NCI-H446 treated with DMSO at 0.1 percent for 48 hours (cell line): ENCODE data around the gene MYH15.

Experiments
- DNase-seq: peaks from one replicate; lab custom pipeline; 2025; lab: John Stamatoyannopoulos, UW

The MYH15 gene

DNA sequence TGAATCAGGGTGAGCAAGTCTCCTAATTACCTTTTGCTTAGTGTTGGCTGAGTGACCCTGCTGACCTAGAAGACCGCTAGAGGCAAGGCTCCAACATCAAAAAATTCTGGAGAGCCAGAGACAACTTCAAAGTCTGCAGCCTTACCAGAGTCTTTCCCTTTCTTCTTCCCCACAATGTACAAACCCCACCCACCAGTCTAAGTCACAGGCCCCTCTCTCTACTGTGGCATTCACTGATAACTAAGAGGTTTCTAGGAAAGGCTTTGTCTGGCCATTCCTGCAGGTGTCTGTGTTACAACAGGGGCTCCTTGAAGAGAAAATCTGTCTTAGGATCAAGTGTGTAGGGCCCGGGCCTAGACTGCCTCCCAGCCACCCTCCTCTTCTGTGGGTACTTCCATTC, 525 bp downstream of the MYH15 start:
- no peak for DNase-seq

DNA sequence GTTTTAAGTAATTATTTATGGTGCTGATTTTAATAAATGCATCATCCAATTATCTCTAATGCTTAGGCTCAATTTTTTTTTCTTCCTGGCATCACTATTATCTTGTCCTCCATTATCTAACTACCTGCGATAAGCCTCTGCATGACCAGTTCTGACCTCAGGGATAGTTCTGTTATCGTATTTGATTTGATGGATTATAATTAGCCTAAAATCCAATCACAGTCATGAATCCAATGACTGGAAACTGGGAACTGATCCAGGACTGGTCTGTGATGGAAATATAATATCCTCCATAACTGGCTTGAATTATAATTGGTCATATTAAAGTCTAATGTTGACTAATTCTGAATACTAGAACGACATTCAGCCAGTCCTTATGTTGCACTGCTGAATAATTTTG, 1.1 kb downstream of the MYH15 start:
- peak; percentile 3 for DNase-seq

DNA sequence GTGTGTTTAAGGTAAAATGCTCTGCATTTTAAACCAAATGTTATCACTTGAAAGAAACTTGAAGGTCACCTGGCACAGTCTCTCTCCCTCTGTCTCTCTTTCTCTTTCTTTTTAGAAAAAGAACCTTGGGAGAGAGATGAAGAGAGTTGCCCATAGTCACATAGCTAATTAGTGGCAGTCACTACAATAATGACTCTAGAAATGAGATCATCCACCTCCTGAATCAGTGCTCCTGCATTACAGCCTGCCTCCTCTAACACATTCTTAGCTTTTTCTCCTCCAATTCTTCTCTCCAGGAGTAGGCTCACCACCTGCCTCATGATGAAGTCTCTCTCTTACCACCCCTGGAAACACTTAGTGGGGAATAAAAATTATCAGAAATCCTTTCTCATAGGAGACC, 2.5 kb downstream of the MYH15 start:
- no peak for DNase-seq

DNA sequence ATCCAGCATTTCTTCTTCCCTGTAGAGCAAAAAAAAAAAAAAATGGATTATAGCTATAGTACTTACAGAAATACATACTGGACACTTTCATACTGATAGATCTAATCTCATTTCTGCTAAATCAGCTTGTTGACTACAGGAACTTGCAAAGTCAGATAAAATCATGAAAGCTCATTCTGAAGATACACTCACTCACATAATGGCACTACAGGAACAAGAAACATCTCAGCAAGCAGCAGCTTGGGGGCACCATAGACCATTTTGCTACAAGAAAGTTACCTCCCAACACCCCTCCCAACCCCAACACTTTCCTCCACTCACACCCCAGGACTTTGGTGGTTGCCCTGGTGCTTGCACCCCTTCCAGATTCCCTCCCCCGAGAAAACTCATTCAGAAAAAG, 4.6 kb downstream of the MYH15 start:
- DNase-seq, result no peak

DNA sequence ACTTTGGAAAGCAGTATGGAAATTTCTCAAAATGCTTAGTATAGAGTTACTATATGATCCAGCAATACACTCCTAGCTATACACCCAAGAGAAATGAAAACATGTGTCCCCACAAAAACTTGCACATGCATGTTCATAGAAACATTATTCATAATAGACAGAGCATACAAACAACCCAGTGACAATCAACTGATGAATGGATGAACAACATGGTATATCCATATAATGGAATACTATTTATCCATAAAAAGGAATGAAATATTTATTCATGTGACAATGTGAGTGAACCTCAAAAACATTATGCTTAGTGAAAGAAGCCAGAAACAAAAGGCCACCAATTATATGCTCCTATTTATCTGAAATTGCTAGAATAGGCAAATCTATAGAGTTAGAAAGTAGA, 6.7 kb downstream of the MYH15 start:
- DNase-seq, result no peak

DNA sequence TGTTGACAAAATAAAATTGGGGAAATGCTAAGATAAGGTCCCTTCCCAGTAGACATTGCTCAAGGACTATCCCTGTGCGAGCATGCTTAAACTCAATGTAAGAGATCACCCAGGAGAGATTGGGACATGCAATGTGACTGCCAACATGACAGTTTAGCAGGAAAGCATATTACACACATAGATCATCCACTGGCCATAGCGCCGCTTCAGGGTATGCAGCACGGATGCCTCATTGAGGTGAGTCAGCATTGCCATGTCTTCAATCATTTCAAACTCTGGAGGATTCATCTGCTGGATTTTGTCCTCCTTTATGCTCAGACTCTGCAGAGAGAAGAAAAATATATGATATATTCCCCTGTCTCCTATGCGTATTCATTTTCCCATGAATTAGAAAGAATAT, 8.9 kb downstream of the MYH15 start:
- DNase-seq, result no peak

DNA sequence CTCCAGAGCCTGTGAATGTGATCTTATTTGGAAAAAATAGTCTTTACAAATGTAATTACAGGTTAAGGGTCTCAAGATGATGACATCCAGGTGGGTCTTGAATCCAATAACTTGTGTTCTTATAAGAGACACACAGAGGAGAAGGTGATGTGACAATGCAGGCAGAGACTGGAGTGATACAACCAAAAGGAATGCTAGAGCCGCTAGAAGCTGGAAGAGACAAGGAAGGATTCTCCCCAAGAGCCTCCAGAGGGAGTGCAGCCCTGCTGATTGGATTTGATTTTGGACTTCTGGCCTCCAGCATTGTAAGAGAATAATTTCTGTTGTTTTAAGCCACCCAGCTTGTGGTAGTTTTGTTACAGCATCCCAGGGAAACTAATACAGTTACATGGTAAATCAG, 9.7 kb downstream of the MYH15 start:
- no peak for DNase-seq

DNA sequence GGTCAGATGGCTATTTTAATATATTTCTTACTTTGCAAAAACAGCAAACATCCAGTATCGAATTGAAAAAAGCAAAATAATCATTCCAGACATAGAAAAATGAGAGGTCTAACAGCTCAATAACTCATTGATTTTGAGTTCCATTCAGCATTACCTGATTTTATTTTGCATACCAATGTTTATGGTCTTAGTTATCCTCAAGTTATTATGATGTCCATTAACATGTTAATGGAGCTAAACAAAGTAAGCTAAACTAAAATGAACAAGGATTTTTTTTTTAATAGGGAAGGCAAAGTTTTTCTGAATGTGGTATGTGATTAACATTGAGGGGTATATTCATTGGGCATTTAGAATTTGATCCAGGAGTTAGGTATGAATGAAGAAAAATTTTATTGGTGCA, 13.1 kb downstream of the MYH15 start:
- DNase-seq, result no peak

DNA sequence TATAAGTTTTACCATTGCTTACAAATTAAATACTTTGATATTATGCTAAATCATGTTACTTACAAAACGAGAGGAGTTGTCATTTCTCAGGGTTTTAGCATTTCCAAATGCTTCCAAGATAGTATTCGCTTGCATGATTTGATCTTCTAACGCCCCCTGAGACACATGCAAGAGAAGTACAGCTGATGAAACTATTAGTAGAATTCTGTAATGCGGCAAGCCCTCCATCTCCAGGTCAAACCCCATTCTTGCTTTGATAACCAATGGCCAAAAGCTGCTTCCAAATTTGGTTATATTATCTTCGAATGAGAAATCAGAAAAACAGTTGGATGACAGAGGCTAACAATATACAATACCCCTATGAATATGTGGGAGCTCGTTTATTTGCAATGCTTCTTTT, 14.7 kb downstream of the MYH15 start:
- DNase-seq, result no peak

DNA sequence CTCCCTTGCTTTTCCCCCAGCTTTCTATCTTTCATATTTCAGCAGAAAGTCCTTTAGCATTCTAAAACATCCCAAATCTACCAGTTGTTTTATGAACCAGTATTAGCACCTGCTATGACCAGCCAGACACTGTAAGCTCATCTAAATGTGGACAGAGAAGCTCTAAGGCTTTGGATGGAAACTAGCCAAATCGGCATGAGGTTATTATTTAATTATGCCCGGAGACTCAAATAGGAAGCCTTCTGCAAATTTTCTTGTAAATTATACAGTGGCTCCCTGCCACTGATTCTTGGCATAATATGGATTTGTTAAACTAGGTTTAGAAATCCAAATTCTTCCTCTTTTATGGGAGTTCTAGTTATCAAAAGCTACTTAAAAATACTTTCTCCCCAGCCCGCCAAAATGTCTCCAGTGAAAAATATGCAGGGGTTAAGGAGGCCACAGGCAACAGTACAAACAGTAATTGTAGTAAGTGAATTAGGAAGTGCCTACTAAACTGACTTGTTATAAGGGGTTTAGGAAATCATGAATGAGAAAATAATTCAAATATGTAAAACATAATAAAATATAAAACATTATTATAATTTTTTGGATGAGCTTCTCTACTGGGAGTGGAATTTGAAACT, 15.4 kb downstream of the MYH15 start:
- DNase-seq, result peak; percentile 80

DNA sequence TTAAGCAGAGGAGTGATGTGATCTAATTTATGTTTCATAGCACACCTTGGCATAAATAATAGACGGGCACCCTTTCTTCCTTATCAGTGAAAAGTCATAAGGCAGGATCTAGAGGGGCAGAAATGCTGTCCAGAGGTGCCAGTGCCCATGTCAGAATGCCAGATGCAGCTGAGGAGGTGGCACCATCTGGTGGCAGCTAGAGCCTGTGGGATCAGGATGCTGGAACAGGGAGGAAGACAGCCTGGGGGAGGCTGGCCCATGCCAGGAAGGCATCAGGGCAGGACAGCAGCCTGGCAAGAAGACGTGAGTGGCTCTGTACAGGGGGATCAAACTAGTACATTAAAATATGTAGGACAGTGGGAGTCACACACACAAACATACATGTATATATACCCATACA, 16.5 kb downstream of the MYH15 start:
- peak; percentile 16 for DNase-seq

DNA sequence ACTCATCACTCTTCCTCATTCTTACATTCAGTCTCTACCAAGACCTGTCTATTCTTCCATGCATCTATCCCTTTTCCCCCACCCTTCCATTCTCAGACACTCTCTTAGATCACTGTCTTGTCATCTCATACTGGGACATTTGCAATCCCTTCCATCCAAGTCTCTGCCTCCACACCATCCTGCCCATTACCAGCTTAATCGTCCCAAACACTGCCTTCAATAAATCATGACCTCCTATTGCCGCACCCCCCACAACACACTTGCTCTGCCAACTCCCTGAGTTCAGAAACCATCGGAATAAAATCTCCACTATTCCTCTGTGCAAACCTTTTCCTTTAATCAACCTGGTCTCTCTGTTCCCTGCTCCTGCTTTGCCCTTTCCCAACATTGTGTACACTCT, 18.9 kb downstream of the MYH15 start:
- DNase-seq, result no peak

DNA sequence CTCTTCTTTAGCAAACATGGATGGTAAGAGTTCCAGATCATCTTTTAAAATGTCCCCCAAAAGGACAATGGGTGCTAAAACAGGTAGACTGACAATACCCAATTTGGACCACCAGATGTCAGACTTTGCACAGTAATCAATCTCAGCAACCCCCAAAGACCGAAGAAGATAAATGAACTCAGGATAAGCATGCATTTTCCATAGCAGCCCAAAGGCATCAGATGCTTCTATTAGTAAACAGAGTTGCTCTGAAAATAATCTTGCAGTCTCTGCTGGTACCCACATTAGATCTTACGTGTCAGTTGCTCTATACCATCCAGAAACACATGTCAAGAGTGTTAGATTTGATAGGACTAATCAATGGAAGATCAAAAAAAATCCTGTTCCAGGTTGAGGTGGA, 20.6 kb downstream of the MYH15 start:
- DNase-seq, result peak; percentile 36

DNA sequence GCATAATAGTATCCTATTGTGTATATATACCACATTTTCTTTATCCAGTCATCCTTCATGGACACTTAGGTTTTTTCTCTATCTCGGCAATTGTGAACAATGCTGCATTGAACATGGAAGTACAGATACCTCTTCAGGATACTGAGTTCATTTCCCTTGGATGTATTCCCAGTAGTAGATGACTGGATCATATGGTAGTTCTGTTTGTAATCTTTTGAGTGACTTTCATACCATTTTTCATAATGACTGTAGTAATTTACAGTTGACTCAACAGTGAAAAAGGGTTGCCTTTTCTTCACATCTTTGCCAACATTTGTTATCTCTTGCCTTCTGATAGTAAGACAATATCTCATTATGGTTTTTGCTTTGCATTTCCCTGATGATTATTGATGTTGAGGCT, 21.8 kb downstream of the MYH15 start:
- DNase-seq, result no peak

DNA sequence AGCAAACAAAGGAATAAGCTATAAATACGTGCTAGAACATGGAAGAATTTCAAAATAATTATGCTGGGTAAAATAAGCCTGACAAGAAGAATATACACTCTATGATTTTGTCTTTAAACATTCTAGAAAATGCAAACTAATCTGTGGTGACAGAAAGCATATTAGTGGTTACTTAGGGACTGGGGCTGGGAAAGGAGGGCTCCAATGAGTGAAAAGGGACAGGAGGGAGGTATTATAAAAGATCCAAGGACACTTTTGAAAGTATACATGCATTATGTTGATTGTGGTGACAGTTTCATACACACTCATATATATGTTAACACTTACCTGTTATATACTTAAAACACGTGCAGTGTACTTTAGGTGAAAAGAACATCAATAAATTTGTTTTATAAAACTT, 23.0 kb downstream of the MYH15 start:
- DNase-seq, result no peak

DNA sequence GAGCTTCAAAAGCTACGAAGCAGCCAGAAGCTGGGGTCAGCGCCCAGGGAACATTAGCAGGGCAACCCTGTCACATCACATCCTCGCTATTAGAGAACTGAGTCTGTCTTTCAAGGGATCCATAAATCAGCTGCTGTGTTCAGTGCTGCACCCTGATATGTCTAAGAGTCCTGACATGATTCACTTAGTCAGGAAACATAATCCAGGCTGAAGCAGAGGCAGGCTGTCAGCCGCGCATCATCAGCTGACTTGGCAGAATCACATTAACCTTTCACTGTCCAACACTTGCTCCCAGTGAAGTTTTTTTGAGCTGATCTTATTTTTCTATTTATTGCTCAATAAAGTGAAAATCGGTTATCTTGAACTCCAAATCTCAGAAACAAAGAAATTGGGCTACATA, 23.5 kb downstream of the MYH15 start:
- peak; percentile 53 for DNase-seq

DNA sequence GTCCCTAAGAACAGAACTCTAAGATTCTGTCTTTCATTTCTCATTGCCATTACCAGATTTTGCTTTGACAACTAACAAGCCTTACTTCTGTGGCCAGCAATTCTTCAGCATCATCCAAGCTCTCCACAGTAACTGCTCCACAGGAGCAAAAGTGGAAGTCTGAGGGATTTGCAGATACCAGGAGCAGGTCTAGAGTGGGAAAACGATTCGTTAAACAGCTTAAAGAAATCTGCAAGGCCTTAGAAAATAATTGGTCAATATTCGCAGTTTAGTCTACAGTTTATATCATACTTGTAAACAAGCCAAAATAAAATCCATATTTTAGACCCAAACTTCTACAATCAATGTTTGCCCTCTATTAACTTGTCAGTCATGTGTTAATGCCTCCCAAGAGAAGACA, 24.1 kb downstream of the MYH15 start:
- no peak for DNase-seq

DNA sequence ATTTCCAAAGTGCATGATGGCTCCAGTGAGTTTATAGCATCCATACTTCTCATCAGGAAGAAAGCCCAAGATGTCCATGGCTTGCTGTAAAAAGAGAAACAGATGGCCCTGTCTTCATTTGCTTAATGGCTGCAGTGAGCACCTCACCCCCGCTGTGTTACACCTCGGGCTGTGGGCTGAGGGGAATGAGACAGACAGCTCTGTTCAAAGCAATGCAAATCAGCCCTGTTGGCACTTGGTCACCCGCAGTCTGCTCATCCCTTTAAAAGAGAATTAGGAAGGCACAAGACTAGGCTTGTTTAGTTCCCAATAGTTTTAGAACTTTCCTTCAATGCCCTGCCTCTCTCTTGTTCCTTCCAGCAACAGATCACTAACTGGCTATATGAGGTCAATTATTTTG, 25.2 kb downstream of the MYH15 start:
- peak; percentile 77 for DNase-seq

DNA sequence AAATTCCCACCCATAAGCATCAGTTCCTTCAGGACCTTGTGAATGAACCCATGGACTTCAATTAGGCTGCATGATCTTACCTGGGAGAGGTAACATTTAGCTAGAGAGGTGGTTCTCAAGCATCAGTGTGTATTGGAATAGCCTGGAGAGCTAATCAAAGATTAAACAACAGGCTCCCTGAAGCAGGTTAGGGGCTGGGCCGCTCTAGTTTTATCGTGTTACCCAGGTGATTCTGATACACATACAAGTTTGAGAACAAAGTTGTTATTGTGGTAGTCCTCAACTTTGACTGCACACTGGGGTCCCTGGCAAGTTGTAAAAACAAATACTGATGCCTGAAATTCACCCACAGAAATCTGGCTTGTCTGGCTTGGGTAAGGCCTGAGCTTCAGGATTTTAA, 31.2 kb downstream of the MYH15 start:
- DNase-seq, result no peak

DNA sequence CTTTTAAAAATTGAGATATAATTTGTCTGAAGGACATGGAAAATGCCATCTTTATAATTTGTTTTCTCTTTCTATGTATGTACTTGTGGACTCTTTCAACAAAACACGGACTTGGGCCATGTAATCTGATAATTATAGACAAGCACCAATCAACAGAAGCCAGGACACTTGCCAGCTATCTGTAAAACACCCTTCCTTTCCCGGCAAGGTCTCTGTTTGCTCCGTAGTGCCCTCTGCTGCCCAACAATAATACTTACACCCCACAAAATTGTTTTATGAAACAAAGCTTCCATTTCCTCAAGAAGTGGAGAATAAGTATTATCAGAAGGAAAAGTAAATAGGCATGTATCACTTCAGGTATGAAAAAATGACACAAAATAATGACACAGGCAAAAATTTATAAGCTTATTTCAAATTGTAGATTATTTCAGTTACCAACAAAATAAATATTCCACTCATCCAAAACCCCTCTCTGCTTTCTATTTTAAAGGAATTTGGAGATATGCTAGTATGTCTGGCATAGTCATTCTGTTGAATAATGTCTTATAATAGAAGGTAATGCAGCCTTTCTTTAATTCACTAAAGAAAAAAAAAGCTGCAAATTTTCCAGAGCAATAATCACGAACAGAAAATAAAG, 32.8 kb downstream of the MYH15 start:
- DNase-seq, result peak; percentile 68

DNA sequence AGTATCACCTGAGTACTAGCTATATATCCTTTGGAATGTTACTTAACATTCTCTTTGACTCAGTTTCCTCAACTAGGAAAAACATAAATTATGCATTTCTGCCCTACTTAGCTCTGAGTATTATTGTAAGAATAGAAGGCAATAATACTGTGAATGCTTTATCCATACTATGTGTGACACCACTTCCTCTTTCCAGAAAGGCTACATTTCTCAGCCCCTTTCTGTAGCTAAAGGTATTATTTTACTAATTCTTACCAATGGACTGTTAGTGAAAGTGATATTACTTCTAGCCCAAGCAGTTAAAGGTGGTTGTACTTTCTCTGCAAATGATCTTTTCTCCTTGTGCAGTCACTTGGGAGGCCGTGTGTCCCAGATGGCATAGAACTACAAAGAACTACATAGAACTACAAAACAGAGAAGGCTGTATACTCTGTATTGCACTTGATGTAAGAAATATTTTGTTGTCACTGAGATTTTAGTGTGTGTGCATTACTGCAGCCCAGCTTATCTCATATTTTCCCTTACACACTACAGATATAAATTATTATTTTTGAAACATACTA, 35.1 kb downstream of the MYH15 start:
- no peak for DNase-seq

DNA sequence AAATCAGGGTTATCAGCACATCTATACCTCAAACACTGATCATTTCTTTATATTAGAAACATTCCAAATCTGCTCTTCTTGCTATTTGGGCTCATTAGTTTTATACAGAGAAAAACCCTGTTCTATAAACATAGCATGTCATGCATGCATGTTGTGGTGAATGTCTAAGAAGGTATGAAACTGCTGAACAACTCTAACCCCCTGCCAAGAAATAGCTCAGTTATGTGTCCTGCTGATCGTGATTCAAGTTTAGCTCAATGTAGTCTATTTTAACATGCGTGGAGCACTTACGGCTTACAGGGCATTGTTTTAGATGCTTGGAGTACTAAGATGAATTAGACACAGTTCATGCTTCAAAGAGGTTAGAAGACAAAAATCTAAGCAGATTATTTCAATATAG, 35.8 kb downstream of the MYH15 start:
- DNase-seq, result no peak

DNA sequence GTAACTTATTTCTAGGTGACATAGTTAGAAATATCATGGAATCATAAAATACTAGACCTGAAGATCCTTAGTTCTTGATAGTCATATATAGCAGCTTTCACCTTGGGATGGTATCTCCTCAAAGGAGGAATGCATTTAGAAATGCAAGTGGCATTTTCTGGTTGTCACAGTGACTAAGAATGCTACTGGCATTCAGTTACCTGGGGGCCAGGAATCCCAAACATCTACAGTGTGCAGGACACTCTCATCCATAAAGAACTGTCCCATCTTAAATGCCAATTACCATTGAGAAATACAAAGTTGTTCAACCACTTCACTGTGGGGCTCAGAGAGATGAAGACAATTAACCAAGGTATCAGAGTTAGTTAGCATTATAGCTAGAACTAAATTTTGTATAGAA, 36.7 kb downstream of the MYH15 start:
- DNase-seq, result no peak

DNA sequence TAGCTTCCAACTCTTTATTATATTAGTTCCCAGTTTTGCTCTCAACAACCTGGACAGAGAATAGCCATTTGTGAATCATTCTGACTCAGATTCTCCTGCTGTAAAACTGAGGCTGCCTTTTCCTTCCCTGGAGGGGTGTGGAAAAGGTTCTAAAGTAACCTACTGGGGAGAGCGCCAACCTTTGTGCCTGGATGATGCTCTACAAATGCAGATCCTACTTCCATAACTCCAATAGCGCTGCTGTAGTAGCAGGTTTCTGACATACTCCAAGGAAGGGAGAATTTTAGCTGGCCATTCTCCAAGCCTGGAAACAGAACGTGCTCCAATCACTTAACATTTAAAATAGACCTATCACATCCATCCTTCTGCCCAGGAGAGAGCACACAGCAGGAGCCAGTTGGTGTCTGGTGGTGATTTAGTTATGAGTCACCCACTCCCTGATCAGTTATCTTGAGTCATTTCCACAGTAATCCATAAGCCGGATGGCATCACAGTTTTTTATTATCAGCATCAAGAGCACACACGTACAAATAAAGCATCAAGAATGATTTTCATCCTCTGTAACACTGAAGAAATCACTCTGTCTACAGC, 38.3 kb downstream of the MYH15 start:
- DNase-seq, result peak; percentile 57
